Ovary (tissue), 3 donors: ENCODE results near the gene PCDHGB7.
"Not testable (repeated sequence)": the region's sequence is repeated elsewhere in the genome, so short reads cannot be mapped to it uniquely, and the experiment has no call there.

Experiments used
- EP300 ChIP-seq: sonication (generic); formaldehyde crosslinking; IDR thresholded peaks from one replicate; pipeline ENCODE4 v1.6.1; 2017; ENCODE audit warnings: antibody characterized with exemption
- POLR2A ChIP-seq: fragments of 450-650 bp; IDR thresholded peaks from one replicate; pipeline ENCODE4 v1.6.1; 2017; ENCODE audit warnings: antibody characterized with exemption, mild to moderate bottlenecking, moderate library complexity
- TF ChIP-seq, protein P1 (sequence below), 3 donors: fragments of 450-650 bp in 2 of 3; fragments of 200-600 bp in 1 of 3; IDR thresholded peaks; one replicate each; pipeline versions ENCODE4 v1.5.1 to v1.8.0; 2016 to 2022; ENCODE audit warnings: antibody characterized with exemption in 3 of 3, mild to moderate bottlenecking in 1 of 3
- donor health status: DM: no; HTN: no; CAD: no.

GRCh38 chr5:141394401-141395187 lies 22.9 kb upstream of the PCDHGB7 start:
- TF ChIP-seq, protein P1, sequence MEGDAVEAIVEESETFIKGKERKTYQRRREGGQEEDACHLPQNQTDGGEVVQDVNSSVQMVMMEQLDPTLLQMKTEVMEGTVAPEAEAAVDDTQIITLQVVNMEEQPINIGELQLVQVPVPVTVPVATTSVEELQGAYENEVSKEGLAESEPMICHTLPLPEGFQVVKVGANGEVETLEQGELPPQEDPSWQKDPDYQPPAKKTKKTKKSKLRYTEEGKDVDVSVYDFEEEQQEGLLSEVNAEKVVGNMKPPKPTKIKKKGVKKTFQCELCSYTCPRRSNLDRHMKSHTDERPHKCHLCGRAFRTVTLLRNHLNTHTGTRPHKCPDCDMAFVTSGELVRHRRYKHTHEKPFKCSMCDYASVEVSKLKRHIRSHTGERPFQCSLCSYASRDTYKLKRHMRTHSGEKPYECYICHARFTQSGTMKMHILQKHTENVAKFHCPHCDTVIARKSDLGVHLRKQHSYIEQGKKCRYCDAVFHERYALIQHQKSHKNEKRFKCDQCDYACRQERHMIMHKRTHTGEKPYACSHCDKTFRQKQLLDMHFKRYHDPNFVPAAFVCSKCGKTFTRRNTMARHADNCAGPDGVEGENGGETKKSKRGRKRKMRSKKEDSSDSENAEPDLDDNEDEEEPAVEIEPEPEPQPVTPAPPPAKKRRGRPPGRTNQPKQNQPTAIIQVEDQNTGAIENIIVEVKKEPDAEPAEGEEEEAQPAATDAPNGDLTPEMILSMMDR (IDR thresholded peaks at IDR 0.05), result not testable (repeated sequence)
- not testable (repeated sequence) for TF ChIP-seq POLR2A, EP300
